AG04450 (cell line): ENCODE data around the gene ERCC5. TPM values are rescaled to one million over a fixed set of nuclear protein-coding genes. Genes with fewer than 3 reads are reported as not detected.

Experiments used
- CTCF ChIA-PET: fragments of 300-600, 350-600 bp; formaldehyde crosslinking; extraction: SDS; loops from one replicate; lab custom pipeline; 2022; ENCODE audit warnings: antibody characterized with exemption, inconsistent platforms; lab: Charles Lee
- POLR2A ChIA-PET: fragments of 350-600 bp; formaldehyde crosslinking; extraction: SDS; loops from one replicate; lab custom pipeline; 2021; ENCODE audit warnings: antibody characterized with exemption, inconsistent platforms; lab: Yijun Ruan, JAX
- DNase-seq: peaks from one replicate; pipeline ENCODE4 v3.0.0-alpha.2; 2011; ENCODE audit warnings: low read depth, low spot score
- H3K27ac ChIP-seq: one replicate; pipeline ENCODE4 v1.5.1; 2012; ENCODE audit warnings: low read depth, low read length, control low read depth
- H3K27me3 ChIP-seq: one replicate; pipeline ENCODE4 v1.6.0; 2012; ENCODE audit warnings: low read length; ENCODE audit not compliant: control insufficient read depth, insufficient read depth
- H3K4me3 ChIP-seq: 2 replicates; pipeline ENCODE4 v1.5.1; 2011; ENCODE audit warnings: mild to moderate bottlenecking, low read depth, low read length, control low read depth
- H3K9me3 ChIP-seq: 2 replicates; pipeline ENCODE4 v1.5.1; 2012; ENCODE audit warnings: low read length; ENCODE audit not compliant: control insufficient read depth, insufficient read depth
- CTCF ChIP-seq: IDR thresholded peaks from 2 replicates; pipeline ENCODE4 v1.5.1; 2011; ENCODE audit warnings: low read depth, low read length, control low read depth, inconsistent platforms
- polyA plus RNA-seq: library from polyadenylated mRNA; depleted of rRNA; stranded (reverse); fragments of >200 nt; gene quantifications from 2 replicates; pipeline ENCODE4 v1.2.3, GENCODE V29; 2011

ERCC5 gene
- polyA plus RNA-seq, 1 experiment, result 47.6 TPM

DNA sequence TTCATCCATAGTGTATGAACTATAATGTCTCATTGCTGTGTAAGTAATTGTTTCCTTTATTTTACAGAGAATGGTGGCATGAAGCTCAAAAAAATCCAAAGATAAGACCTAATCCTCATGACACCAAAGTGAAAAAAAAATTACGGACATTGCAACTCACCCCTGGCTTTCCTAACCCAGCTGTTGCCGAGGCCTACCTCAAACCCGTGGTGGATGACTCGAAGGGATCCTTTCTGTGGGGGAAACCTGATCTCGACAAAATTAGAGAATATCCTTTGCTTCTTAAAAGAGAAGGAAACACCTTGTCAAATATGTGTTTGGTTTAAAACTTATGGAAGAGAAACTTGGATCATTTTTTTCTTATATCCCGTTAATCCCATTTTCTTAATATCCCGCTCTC lies 26.3 kb downstream of the ERCC5 start:
- CTCF ChIA-PET, result interaction anchor here (1.3 kb wide), 1 partner anchor 9 kb away, joined by 3 read pairs; no protein-coding TSS in a partner anchor
- POLR2A ChIA-PET, result no interaction called here

GRCh38 chr13:102872531-102872930 lies 26.7 kb downstream of the ERCC5 start:
- Histone ChIP-seq H3K4me3 (no peak overlapping the region), H3K9me3 (no peaks in the 10 kb centered on the region), H3K27ac (no peak overlapping the region), H3K27me3 (no peaks in the 10 kb centered on the region)
- POLR2A ChIA-PET, result no interaction called here
- no peak for TF ChIP-seq CTCF
- CTCF ChIA-PET, result interaction anchor here (1.3 kb wide), 1 partner anchor 9 kb away, joined by 3 read pairs; no protein-coding TSS in a partner anchor
- DNase-seq, result no peak

More for the DNA sequence above, 26.3 kb downstream of the ERCC5 start:
- no peak overlapping the region for H3K4me3 ChIP-seq
- no peak for TF ChIP-seq CTCF
- no peak for DNase-seq
- H3K27me3 ChIP-seq, result no peaks in the 10 kb centered on the region
- H3K27ac ChIP-seq, result no peak overlapping the region
- no peaks in the 10 kb centered on the region for H3K9me3 ChIP-seq

- H3K27me3 ChIP-seq, result no peaks in the 10 kb centered on the region
- ChIA-PET CTCF (interaction anchor here (0.7 to 1.0 kb wide), 3 partner anchors 11 to 224 kb away, joined by 3 read pairs; no protein-coding TSS in a partner anchor), POLR2A (no interaction called here)
- TF ChIP-seq CTCF, result no peak
- H3K4me3 ChIP-seq, result no peak overlapping the region
- H3K27ac ChIP-seq, result no peak overlapping the region
- DNase-seq, result no peak
- no peaks in the 10 kb centered on the region for H3K9me3 ChIP-seq
Measured at GRCh38 chr13:102873653-102874052, 27.8 kb downstream of the ERCC5 start.

DNA sequence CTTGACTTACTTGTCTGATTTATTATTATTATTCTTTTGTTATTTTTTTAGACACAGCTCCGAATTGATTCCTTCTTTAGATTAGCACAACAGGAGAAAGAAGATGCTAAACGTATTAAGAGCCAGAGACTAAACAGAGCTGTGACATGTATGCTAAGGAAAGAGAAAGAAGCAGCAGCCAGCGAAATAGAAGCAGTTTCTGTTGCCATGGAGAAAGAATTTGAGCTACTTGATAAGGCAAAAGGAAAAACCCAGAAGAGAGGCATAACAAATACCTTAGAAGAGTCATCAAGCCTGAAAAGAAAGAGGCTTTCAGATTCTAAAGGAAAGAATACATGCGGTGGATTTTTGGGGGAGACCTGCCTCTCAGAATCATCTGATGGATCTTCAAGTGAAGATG lies 29.4 kb downstream of the ERCC5 start:
- ChIA-PET CTCF (interaction anchor here (1.2 to 1.8 kb wide), 2 partner anchors 28 to 41 kb away, joined by 4 to 5 read pairs; no protein-coding TSS in a partner anchor), POLR2A (no interaction called here)
- H3K27me3 ChIP-seq, result no peaks in the 10 kb centered on the region
- no peak for DNase-seq
- H3K9me3 ChIP-seq, result no peaks in the 10 kb centered on the region
- H3K4me3 ChIP-seq, result no peak overlapping the region
- H3K27ac ChIP-seq, result no peak overlapping the region
- TF ChIP-seq CTCF, result no peak

DNA sequence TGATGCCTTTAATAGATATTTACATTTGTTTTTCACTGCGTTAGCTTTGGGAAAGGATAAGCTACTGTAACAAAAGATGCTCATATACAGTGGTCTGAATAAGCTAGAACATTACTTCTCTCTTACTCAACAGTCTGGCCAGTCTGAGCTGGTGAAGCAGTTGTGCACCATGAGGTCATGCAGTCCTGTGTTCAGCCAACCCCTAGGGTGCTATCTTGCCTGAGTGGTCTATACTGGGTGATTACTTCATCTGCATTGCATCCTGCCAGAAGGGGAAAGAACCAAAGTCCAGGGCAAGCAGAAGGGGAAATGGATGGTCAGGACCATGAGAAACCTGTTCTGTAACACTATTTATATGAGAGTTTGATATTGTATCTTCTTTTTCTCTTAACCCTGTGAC lies 31.5 kb downstream of the ERCC5 start:
- H3K4me3 ChIP-seq, result no peak overlapping the region
- H3K9me3 ChIP-seq, result no peaks in the 10 kb centered on the region
- ChIA-PET POLR2A (no interaction called here), CTCF (no interaction called here)
- H3K27me3 ChIP-seq, result no peaks in the 10 kb centered on the region
- H3K27ac ChIP-seq, result no peak overlapping the region
- no peak for TF ChIP-seq CTCF
- DNase-seq, result no peak
